Activated CD4-positive, alpha-beta T cell treated with anti-CD3 and anti-CD28 coated beads, Interleukin-2, amount 50 U/mL, for 1 hour (primary cell): Measurements from ENCODE around the gene ADPRS.
A peak's percentile ranks its signal among the peaks of the same experiment; 100 is the strongest.

Experiments used
- DNase-seq: peaks from one replicate; pipeline ENCODE4 v3.0.0-alpha.2; 2020

ADPRS gene

GRCh38 chr1:36088265-36088576, 471 bp upstream of the ADPRS start:
- DNase-seq = no peak

- no peak for DNase-seq
These were observed 865 bp downstream of the ADPRS start for GRCh38 chr1:36089393-36090121.

GRCh38 chr1:36091141-36091540, 2.4 kb downstream of the ADPRS start:
- no peak for DNase-seq

GRCh38 chr1:36091698-36092097, 3.0 kb downstream of the ADPRS start:
- no peak for DNase-seq

- DNase-seq = no peak
These were observed 3.6 kb downstream of the ADPRS start for GRCh38 chr1:36092166-36092797.

- no peak for DNase-seq
These were observed 4.1 kb downstream of the ADPRS start for GRCh38 chr1:36092798-36093185.

GRCh38 chr1:36093226-36093625, 4.5 kb downstream of the ADPRS start:
- no peak for DNase-seq

- no peak for DNase-seq
These were observed 5.2 kb downstream of the ADPRS start for GRCh38 chr1:36093929-36094328.

- no peak for DNase-seq
These were observed 5.9 kb downstream of the ADPRS start for GRCh38 chr1:36094621-36095061.

- no peak for DNase-seq
These were observed 7.2 kb downstream of the ADPRS start for GRCh38 chr1:36095760-36096405.

- DNase-seq = no peak
These were observed 8.1 kb downstream of the ADPRS start for GRCh38 chr1:36096500-36097432.

- DNase-seq = no peak
These were observed 9.2 kb downstream of the ADPRS start for GRCh38 chr1:36097693-36098585.

GRCh38 chr1:36098650-36099365, 10.1 kb downstream of the ADPRS start:
- no peak for DNase-seq

GRCh38 chr1:36099681-36100341, 11.1 kb downstream of the ADPRS start:
- peak; percentile 79 for DNase-seq

GRCh38 chr1:36100376-36100775, 11.7 kb downstream of the ADPRS start:
- DNase-seq = no peak

GRCh38 chr1:36101546-36101945, 12.9 kb downstream of the ADPRS start:
- DNase-seq = no peak

- DNase-seq = no peak
These were observed 17.6 kb downstream of the ADPRS start for GRCh38 chr1:36106269-36106668.

- DNase-seq = no peak
These were observed 18.7 kb downstream of the ADPRS start for GRCh38 chr1:36107394-36107793.

GRCh38 chr1:36108314-36108713, 19.6 kb downstream of the ADPRS start:
- no peak for DNase-seq

GRCh38 chr1:36109041-36109679, 20.5 kb downstream of the ADPRS start:
- peak; percentile 53 for DNase-seq
